HCT116 (cell line): ENCODE data around the gene RPL18. TPM values are rescaled to one million over a fixed set of nuclear protein-coding genes. Genes with fewer than 3 reads are reported as not detected.

Experiments used
- ATAC-seq: fragments of 200-7000 bp; cut with Tn5 transposase; 2 replicates; pipeline ENCODE4 v1.9.1; 2020; ENCODE audit warnings: mild to moderate bottlenecking, moderate library complexity
- BruUV-seq: library from RNA; stranded (reverse); fragments of 400-500 nt; replicated peaks from 2 replicates; lab custom pipeline; 2021; lab: Mats Ljungman, UMichigan
- CTCF ChIA-PET: fragments of 300-600 bp; sonication (Branson Sonifier 250); formaldehyde crosslinking; loops from one replicate; lab custom pipeline; 2021; ENCODE audit warnings: antibody characterized with exemption; lab: Charles Lee
- POLR2A ChIA-PET: fragments of 300-600, 350-600 bp; sonication (Branson Sonifier 250); formaldehyde crosslinking; loops from one replicate; lab custom pipeline; 2021; ENCODE audit warnings: antibody characterized with exemption; lab: Charles Lee
- RAD21 ChIA-PET, 2 experiments: fragments of 300-600 bp; sonication (Branson Sonifier 250); formaldehyde crosslinking; loops; one replicate each; lab custom pipeline; 2023; ENCODE audit warnings: low total read pairs in 2 of 2; ENCODE audit not compliant: uncharacterized antibody in 2 of 2, unreplicated experiment in 2 of 2, low non-redundant PET in 1 of 2; lab: Charles Lee
- DNase-seq: peaks from one replicate; pipeline ENCODE4 v3.0.0-alpha.2; 2010; ENCODE audit warnings: low read depth, low spot score
- H2AFZ ChIP-seq: fragments of 200-600 bp; shearing (Covaris generic), sonication (generic); 2 replicates; pipeline ENCODE4 v1.6.1; 2017; ENCODE audit warnings: low read depth, mixed run types, mixed read lengths, antibody characterized with exemption, low read length; ENCODE audit not compliant: poor library complexity, severe bottlenecking
- H3K27ac ChIP-seq: 2 replicates; pipeline ENCODE4 v1.5.1; 2012; ENCODE audit warnings: low read depth, low read length
- H3K27me3 ChIP-seq: fragments of 200-600 bp; sonication (generic); 2 replicates; pipeline ENCODE4 v1.6.1; 2016; ENCODE audit warnings: mixed run types, low read length, mixed read lengths; ENCODE audit not compliant: insufficient read depth
- H3K36me3 ChIP-seq, 2 experiments: fragments of 200-500 bp in 1 of 2; fragments of 200-600 bp in 1 of 2; sonication (Bioruptor generic) in 1 of 2; sonication (generic) in 1 of 2; 2 replicates each; pipeline versions ENCODE4 v1.5.1 to v1.6.1; 2014 to 2016; ENCODE audit warnings: low read length in 2 of 2, inconsistent platforms in 1 of 2, mixed read lengths in 1 of 2, mixed run types in 1 of 2; ENCODE audit not compliant: insufficient read depth in 2 of 2, control insufficient read depth in 1 of 2
- H3K4me1 ChIP-seq, 2 experiments: fragments of 200-600 bp in 1 of 2; sonication (generic) in 1 of 2; 2 replicates each; pipeline versions ENCODE4 v1.5.1 to v1.6.1; 2012 to 2017; ENCODE audit warnings: low read length in 2 of 2, inconsistent platforms in 1 of 2, mild to moderate bottlenecking in 1 of 2, mixed read lengths in 1 of 2, mixed run types in 1 of 2, moderate library complexity in 1 of 2; ENCODE audit not compliant: insufficient read depth in 2 of 2, control insufficient read depth in 1 of 2
- H3K4me2 ChIP-seq: fragments of 200-600 bp; sonication (generic); 2 replicates; pipeline ENCODE4 v1.6.1; 2017; ENCODE audit warnings: mixed run types, low read length, mixed read lengths
- H3K4me3 ChIP-seq, 2 experiments: fragments of 200-600 bp in 1 of 2; sonication (generic) in 1 of 2; replicated peaks in 1 of 2; 2 replicates each; pipeline ENCODE4 v1.5.1; 2011 to 2016; ENCODE audit warnings: low read length in 2 of 2, control low read depth in 1 of 2, low read depth in 1 of 2, mild to moderate bottlenecking in 1 of 2, mixed read lengths in 1 of 2, mixed run types in 1 of 2
- H3K79me2 ChIP-seq: fragments of 200-600 bp; sonication (generic); 2 replicates; pipeline ENCODE4 v1.6.1; 2017; ENCODE audit warnings: mild to moderate bottlenecking, mixed run types, low read length, moderate library complexity, mixed read lengths; ENCODE audit not compliant: insufficient read depth
- H3K9ac ChIP-seq: fragments of 200-600 bp; sonication (generic); 2 replicates; pipeline ENCODE4 v1.6.1; 2016; ENCODE audit warnings: low read length, mixed read lengths
- H3K9me2 ChIP-seq: fragments of 200-600 bp; sonication (generic), shearing (Covaris generic); 2 replicates; pipeline ENCODE4 v1.6.1; 2017; ENCODE audit warnings: mixed run types, mild to moderate bottlenecking, moderate library complexity; ENCODE audit not compliant: insufficient read depth
- H3K9me3 ChIP-seq, 2 experiments: fragments of 200-500 bp in 1 of 2; fragments of 200-600 bp in 1 of 2; sonication (Bioruptor generic) in 1 of 2; sonication (generic) in 1 of 2; 2 replicates each; pipeline ENCODE4 v1.6.1; 2014 to 2017; ENCODE audit warnings: low read length in 2 of 2, mixed read lengths in 2 of 2, inconsistent platforms in 1 of 2, low read depth in 1 of 2, mild to moderate bottlenecking in 1 of 2, mixed run types in 1 of 2, moderate library complexity in 1 of 2; ENCODE audit not compliant: control insufficient read depth in 1 of 2, insufficient read depth in 1 of 2
- H4K20me1 ChIP-seq: fragments of 200-600 bp; sonication (generic), shearing (Covaris generic); 2 replicates; pipeline ENCODE4 v1.6.1; 2017; ENCODE audit warnings: mixed run types, mild to moderate bottlenecking, moderate library complexity; ENCODE audit not compliant: insufficient read depth
- CEBPB ChIP-seq: IDR thresholded peaks from 2 replicates; pipeline ENCODE4 v1.6.1; 2012; ENCODE audit warnings: low read depth
- ELF1 ChIP-seq: IDR thresholded peaks from 2 replicates; pipeline ENCODE4 v1.6.1; 2012; ENCODE audit warnings: low read depth, borderline replicate concordance
- EZH2 ChIP-seq: fragments of 200-600 bp; sonication (generic); IDR thresholded peaks from 2 replicates; pipeline ENCODE4 v1.6.1; 2017; ENCODE audit warnings: antibody characterized with exemption, mixed run types
- EZH2phosphoT487 ChIP-seq: fragments of 200-600 bp; IDR thresholded peaks from 2 replicates; pipeline ENCODE4 v1.6.1; 2018; ENCODE audit warnings: antibody characterized with exemption, borderline replicate concordance
- FOSL1 ChIP-seq: IDR thresholded peaks from 2 replicates; pipeline ENCODE4 v1.6.1; 2012; ENCODE audit warnings: low read depth
- POLR2A ChIP-seq: IDR thresholded peaks from 2 replicates; pipeline ENCODE4 v1.7.0; 2011; ENCODE audit warnings: borderline replicate concordance; ENCODE audit not compliant: insufficient read depth, insufficient read length; ENCODE audit errors: extremely low read depth
- SIN3A ChIP-seq: IDR thresholded peaks from 2 replicates; pipeline ENCODE4 v1.6.1; 2012; ENCODE audit warnings: low read depth
- YY1 ChIP-seq: IDR thresholded peaks from 2 replicates; pipeline ENCODE4 v1.6.1; 2011; ENCODE audit warnings: low read length, low read depth, moderate library complexity, mild to moderate bottlenecking; ENCODE audit not compliant: insufficient replicate concordance; ENCODE audit errors: extremely low read depth
- ZBTB33 ChIP-seq: IDR thresholded peaks from 2 replicates; pipeline ENCODE4 v1.6.1; 2011; ENCODE audit warnings: mild to moderate bottlenecking, low read length, moderate library complexity; ENCODE audit not compliant: insufficient replicate concordance; ENCODE audit errors: extremely low read depth
- intact Hi-C: fragments of 100-400 bp; cut with micrococcal nuclease; formaldehyde crosslinking; loops from 2 replicates; pipeline ENCODE4 v1.10.0; 2022
- total RNA-seq: library from RNA; stranded (reverse); gene quantifications from one replicate; pipeline ENCODE4 v1.2.1, GENCODE V29; 2021; ENCODE audit not compliant: unreplicated experiment
- TF ChIP-seq, protein P1 (sequence below): IDR thresholded peaks from 2 replicates; pipeline ENCODE4 v1.6.1; 2012

The RPL18 gene
- total RNA-seq, 1 experiment from 2014 or later, result 2,006 TPM

DNA sequence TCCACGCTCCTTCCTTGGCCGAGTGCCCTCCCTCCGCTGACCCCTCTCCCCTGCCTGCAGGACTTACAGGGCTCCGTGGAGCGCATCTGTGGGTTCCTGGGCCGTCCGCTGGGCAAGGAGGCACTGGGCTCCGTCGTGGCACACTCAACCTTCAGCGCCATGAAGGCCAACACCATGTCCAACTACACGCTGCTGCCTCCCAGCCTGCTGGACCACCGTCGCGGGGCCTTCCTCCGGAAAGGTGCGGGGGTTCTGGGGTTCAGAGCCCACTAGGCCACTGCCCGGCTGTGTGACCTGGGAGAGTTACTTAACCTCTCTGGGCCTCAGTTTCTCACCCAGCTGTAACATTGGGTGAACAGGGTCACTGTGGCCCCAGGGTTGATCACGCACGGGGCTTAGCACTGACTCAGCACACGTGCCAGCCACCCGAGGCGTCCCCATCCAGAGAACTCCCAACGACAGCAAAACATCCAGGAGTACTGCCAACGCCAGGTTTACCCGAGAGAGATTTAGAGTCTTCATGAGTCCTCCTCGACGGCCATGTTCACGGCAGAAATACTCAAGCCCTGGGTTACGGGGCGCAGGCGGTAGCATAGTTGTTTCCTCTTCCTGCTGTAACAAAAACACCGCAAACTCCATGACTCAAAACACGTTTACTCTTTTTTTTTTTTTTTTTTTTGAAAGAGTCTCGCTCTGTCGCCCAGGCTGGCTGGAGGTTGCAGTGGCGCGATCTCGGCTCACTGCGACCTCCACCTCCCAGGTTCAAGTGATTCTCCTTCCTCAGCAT is 22.1 kb downstream of the RPL18 start:
- ChIA-PET RAD21 (no interaction called here), POLR2A (interaction anchor here (0.6 kb wide), 1 partner anchor 273 kb away, joined by 3 read pairs; no protein-coding TSS in a partner anchor)
- H3K36me3 ChIP-seq, result no peaks in the 10 kb centered on the region
- no peak for ATAC-seq
- H2AFZ ChIP-seq, result no peak overlapping the region
- no peaks in the 10 kb centered on the region for H3K9me3 ChIP-seq
- intact Hi-C loops, result no loop called here
- H3K79me2 ChIP-seq, result no peaks in the 10 kb centered on the region
- H3K4me3 ChIP-seq, result no peak overlapping the region
- BruUV-seq, result no TSS peak
- H3K9me2 ChIP-seq, result no peaks in the 10 kb centered on the region
- H4K20me1 ChIP-seq, result no peaks in the 10 kb centered on the region
- no peak for DNase-seq
- TF ChIP-seq POLR2A (no peak), SIN3A (no peak)
- TF ChIP-seq, all 23 proteins: peak for 0
- Histone ChIP-seq H3K4me1 (no peaks in the 10 kb centered on the region), H3K27ac (no peak overlapping the region), H3K4me2 (no peak overlapping the region), H3K27me3 (no peaks in the 10 kb centered on the region), H3K9ac (no peak overlapping the region)
- CTCF ChIA-PET, result no interaction called here

GRCh38 chr19:48596237-48596636 is 22.7 kb downstream of the RPL18 start:
- Histone ChIP-seq H3K4me2 (no peak overlapping the region), H3K4me3 (no peak overlapping the region), H3K27me3 (no peaks in the 10 kb centered on the region), H3K9me3 (no peaks in the 10 kb centered on the region), H3K9me2 (no peaks in the 10 kb centered on the region), H4K20me1 (no peaks in the 10 kb centered on the region), H3K9ac (no peak overlapping the region), H3K4me1 (no peaks in the 10 kb centered on the region), H2AFZ (no peak overlapping the region), H3K27ac (no peak overlapping the region), H3K36me3 (no peaks in the 10 kb centered on the region), H3K79me2 (no peaks in the 10 kb centered on the region)
- RAD21 ChIA-PET, result no interaction called here
- TF ChIP-seq, protein P1, sequence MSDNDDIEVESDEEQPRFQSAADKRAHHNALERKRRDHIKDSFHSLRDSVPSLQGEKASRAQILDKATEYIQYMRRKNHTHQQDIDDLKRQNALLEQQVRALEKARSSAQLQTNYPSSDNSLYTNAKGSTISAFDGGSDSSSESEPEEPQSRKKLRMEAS, result no peak
- TF ChIP-seq EZH2 (no peak), FOSL1 (no peak), EZH2phosphoT487 (no peak), ZBTB33 (no peak), YY1 (no peak), ELF1 (no peak), POLR2A (no peak), CEBPB (no peak)
- CTCF ChIA-PET, result no interaction called here
- intact Hi-C loops, result no loop called here
- BruUV-seq, result no TSS peak
- ATAC-seq, result no peak
- POLR2A ChIA-PET, result interaction anchor here (0.6 kb wide), 1 partner anchor 272 kb away, joined by 3 read pairs; no protein-coding TSS in a partner anchor
- no peak for DNase-seq
